Activated gamma-delta T cell (primary cell): ENCODE data around the gene PLPPR1.
"Not testable (repeated sequence)": the region's sequence is repeated elsewhere in the genome, so short reads cannot be mapped to it uniquely, and the experiment has no call there.

Experiments used
- DNase-seq: peaks from one replicate; lab custom pipeline; 2025; lab: John Stamatoyannopoulos, UW

Gene PLPPR1

GRCh38 chr9:101291043-101291442 lies 262.5 kb downstream of the PLPPR1 start:
- not testable (repeated sequence) for DNase-seq

GRCh38 chr9:101299901-101300300 lies 271.4 kb downstream of the PLPPR1 start:
- DNase-seq: no peak

GRCh38 chr9:101307051-101307450 lies 278.5 kb downstream of the PLPPR1 start:
- DNase-seq: no peak

GRCh38 chr9:101307524-101308213 lies 279.1 kb downstream of the PLPPR1 start:
- no peak for DNase-seq

GRCh38 chr9:101309139-101309538 lies 280.6 kb downstream of the PLPPR1 start:
- no peak for DNase-seq

GRCh38 chr9:101311191-101311590 lies 282.7 kb downstream of the PLPPR1 start:
- no peak for DNase-seq

GRCh38 chr9:101311758-101312420 lies 283.4 kb downstream of the PLPPR1 start:
- DNase-seq: no peak

- DNase-seq: no peak
Observed at GRCh38 chr9:101312661-101313060, 284.1 kb downstream of the PLPPR1 start.

- DNase-seq: no peak
Observed at GRCh38 chr9:101315112-101315450, 286.6 kb downstream of the PLPPR1 start.

GRCh38 chr9:101317735-101318134 lies 289.2 kb downstream of the PLPPR1 start:
- no peak for DNase-seq

- DNase-seq: no peak
Observed at GRCh38 chr9:101323129-101323528, 294.6 kb downstream of the PLPPR1 start.

- no peak for DNase-seq
Observed at GRCh38 chr9:101324245-101324804, 295.8 kb downstream of the PLPPR1 start.

GRCh38 chr9:101325053-101325452 lies 296.5 kb downstream of the PLPPR1 start:
- DNase-seq: no peak

- no peak for DNase-seq
Observed at GRCh38 chr9:101326035-101326434, 297.5 kb downstream of the PLPPR1 start.

GRCh38 chr9:101326501-101326900 lies 298.0 kb downstream of the PLPPR1 start:
- no peak for DNase-seq

- not testable (repeated sequence) for DNase-seq
Observed at GRCh38 chr9:101327422-101327909, 298.9 kb downstream of the PLPPR1 start.

- DNase-seq: no peak
Observed at GRCh38 chr9:101332362-101332761, 303.8 kb downstream of the PLPPR1 start.

- no peak for DNase-seq
Observed at GRCh38 chr9:101333490-101333889, 305.0 kb downstream of the PLPPR1 start.

GRCh38 chr9:101333926-101334702 lies 305.6 kb downstream of the PLPPR1 start:
- DNase-seq: no peak

GRCh38 chr9:101336091-101336490 lies 307.6 kb downstream of the PLPPR1 start:
- DNase-seq: no peak

GRCh38 chr9:101337237-101337636 lies 308.7 kb downstream of the PLPPR1 start:
- DNase-seq: no peak

GRCh38 chr9:101341958-101342357 lies 313.4 kb downstream of the PLPPR1 start:
- DNase-seq: no peak
